ENCODE results near the gene NAA35. TPM values are rescaled to one million over a fixed set of nuclear protein-coding genes. Genes with fewer than 3 reads are reported as not detected.
"Not testable (repeated sequence)": the region's sequence is repeated elsewhere in the genome, so short reads cannot be mapped to it uniquely, and the experiment has no call there.

NAA35 gene
- total RNA-seq, 1 donor from 2014 or later: 35.7 TPM

GRCh38 chr9:86045654-86046053 lies 104.7 kb downstream of the NAA35 start:
- DNase-seq (ENCODE audit: extremely low spot score, unreplicated experiment): no peak
- TF ChIP-seq, protein P1, sequence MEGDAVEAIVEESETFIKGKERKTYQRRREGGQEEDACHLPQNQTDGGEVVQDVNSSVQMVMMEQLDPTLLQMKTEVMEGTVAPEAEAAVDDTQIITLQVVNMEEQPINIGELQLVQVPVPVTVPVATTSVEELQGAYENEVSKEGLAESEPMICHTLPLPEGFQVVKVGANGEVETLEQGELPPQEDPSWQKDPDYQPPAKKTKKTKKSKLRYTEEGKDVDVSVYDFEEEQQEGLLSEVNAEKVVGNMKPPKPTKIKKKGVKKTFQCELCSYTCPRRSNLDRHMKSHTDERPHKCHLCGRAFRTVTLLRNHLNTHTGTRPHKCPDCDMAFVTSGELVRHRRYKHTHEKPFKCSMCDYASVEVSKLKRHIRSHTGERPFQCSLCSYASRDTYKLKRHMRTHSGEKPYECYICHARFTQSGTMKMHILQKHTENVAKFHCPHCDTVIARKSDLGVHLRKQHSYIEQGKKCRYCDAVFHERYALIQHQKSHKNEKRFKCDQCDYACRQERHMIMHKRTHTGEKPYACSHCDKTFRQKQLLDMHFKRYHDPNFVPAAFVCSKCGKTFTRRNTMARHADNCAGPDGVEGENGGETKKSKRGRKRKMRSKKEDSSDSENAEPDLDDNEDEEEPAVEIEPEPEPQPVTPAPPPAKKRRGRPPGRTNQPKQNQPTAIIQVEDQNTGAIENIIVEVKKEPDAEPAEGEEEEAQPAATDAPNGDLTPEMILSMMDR (conservative IDR thresholded peaks at IDR 0.05): no peak
- Mint-ChIP-seq H3K4me1 (ENCODE audit: unreplicated experiment) (peaks cover 4% of the 10 kb centered on the region), H3K27ac (no peak overlapping the region), H3K36me3 (peaks cover 29% of the 10 kb centered on the region), H3K9me3 (no peaks in the 10 kb centered on the region), H3K4me3 (no peak overlapping the region), H3K27me3 (no peaks in the 10 kb centered on the region)

GRCh38 chr9:86046071-86046636 lies 105.2 kb downstream of the NAA35 start:
- H3K9me3 Mint-ChIP-seq: no peaks in the 10 kb centered on the region
- no peak for DNase-seq (ENCODE audit: extremely low spot score, unreplicated experiment)
- no peak overlapping the region for H3K4me3 Mint-ChIP-seq
- no peak overlapping the region for H3K27ac Mint-ChIP-seq
- H3K27me3 Mint-ChIP-seq: no peaks in the 10 kb centered on the region
- TF ChIP-seq, protein P1 (conservative IDR thresholded peaks at IDR 0.05): no peak
- H3K4me1 Mint-ChIP-seq (ENCODE audit: unreplicated experiment): peaks cover 4% of the 10 kb centered on the region
- H3K36me3 Mint-ChIP-seq: peaks cover 32% of the 10 kb centered on the region

- H3K4me3 Mint-ChIP-seq: no peak overlapping the region
- no peak for DNase-seq (ENCODE audit: extremely low spot score, unreplicated experiment)
- H3K36me3 Mint-ChIP-seq: peaks cover 39% of the 10 kb centered on the region
- no peaks in the 10 kb centered on the region for H3K9me3 Mint-ChIP-seq
- H3K27me3 Mint-ChIP-seq: no peaks in the 10 kb centered on the region
- TF ChIP-seq, protein P1 (conservative IDR thresholded peaks at IDR 0.05): no peak
- peak overlapping the region; percentile 20 for H3K27ac Mint-ChIP-seq
- H3K4me1 Mint-ChIP-seq (ENCODE audit: unreplicated experiment): peaks cover 4% of the 10 kb centered on the region
Observed at GRCh38 chr9:86046930-86047341, 106.0 kb downstream of the NAA35 start.

DNA sequence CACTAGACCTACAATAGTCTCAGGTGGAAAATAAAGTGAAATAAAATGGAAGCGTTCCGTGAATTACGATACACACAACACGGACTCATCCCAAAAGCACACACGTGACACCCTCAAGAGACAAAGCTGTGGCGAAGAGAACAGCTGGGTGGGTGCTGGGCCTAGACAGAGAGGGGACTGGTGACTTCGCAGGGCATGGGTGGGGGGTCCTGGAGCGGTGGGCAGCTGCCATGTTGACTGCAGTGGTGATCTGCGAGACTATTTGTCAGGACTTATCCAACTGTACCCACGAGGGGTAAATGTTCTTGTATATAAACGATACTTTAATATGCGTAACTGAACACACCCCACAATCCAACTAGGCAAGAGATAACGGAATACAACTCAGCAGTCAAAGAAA lies 106.4 kb downstream of the NAA35 start:
- no peak for DNase-seq (ENCODE audit: extremely low spot score, unreplicated experiment)
- Mint-ChIP-seq H3K4me1 (ENCODE audit: unreplicated experiment) (peaks cover under 1% of the 10 kb centered on the region), H3K36me3 (peaks cover 44% of the 10 kb centered on the region), H3K9me3 (no peaks in the 10 kb centered on the region), H3K27me3 (no peaks in the 10 kb centered on the region), H3K4me3 (no peak overlapping the region), H3K27ac (peak overlapping the region; percentile 20)
- TF ChIP-seq, protein P1 (conservative IDR thresholded peaks at IDR 0.05): no peak

- not testable (repeated sequence) for H3K4me3 Mint-ChIP-seq; H3K27ac Mint-ChIP-seq; H3K4me1 Mint-ChIP-seq (ENCODE audit: unreplicated experiment); H3K9me3 Mint-ChIP-seq; H3K27me3 Mint-ChIP-seq; DNase-seq (ENCODE audit: extremely low spot score, unreplicated experiment)
- peaks cover 44% of the 10 kb centered on the region for H3K36me3 Mint-ChIP-seq
Observed at GRCh38 chr9:86048018-86048742, 107.2 kb downstream of the NAA35 start.

Measured in type B pancreatic cell (in vitro differentiated cells).